Smooth muscle cell (in vitro differentiated cells): ENCODE data around the gene TMEM41A. TPM values are rescaled to one million over a fixed set of nuclear protein-coding genes. Genes with fewer than 3 reads are reported as not detected.
A peak's percentile ranks its signal among the peaks of the same experiment; 100 is the strongest.

Source experiments
- DNase-seq: peaks from one replicate; lab custom pipeline; 2025; ENCODE audit not compliant: unreplicated experiment; lab: John Stamatoyannopoulos, UW
- H2AFZ ChIP-seq: fragments of 200-600 bp; sonication (generic); 2 replicates; pipeline ENCODE4 v1.6.0; 2016; ENCODE audit warnings: antibody characterized with exemption, low read depth, mild to moderate bottlenecking
- H3F3A ChIP-seq: fragments of 200-600 bp; sonication (generic); 2 replicates; pipeline ENCODE4 v1.6.0; 2017; ENCODE audit warnings: antibody characterized with exemption, low read depth
- H3K27ac ChIP-seq: fragments of 200-600 bp; sonication (generic); 2 replicates; pipeline ENCODE4 v1.5.1; 2016; ENCODE audit warnings: low read depth, mild to moderate bottlenecking
- H3K27me3 ChIP-seq: fragments of 200-600 bp; sonication (generic); 2 replicates; pipeline ENCODE4 v1.6.1; 2016; ENCODE audit warnings: low read depth, mild to moderate bottlenecking
- H3K36me3 ChIP-seq: fragments of 200-600 bp; sonication (generic); 2 replicates; pipeline ENCODE4 v1.5.1; 2016; ENCODE audit warnings: low read depth
- H3K4me1 ChIP-seq: fragments of 200-600 bp; sonication (generic); 2 replicates; pipeline ENCODE4 v1.5.1; 2016; ENCODE audit warnings: low read depth
- H3K4me2 ChIP-seq: fragments of 200-600 bp; sonication (generic); 2 replicates; pipeline ENCODE4 v1.6.0; 2016; ENCODE audit warnings: mild to moderate bottlenecking
- H3K4me3 ChIP-seq: fragments of 200-600 bp; sonication (generic); 2 replicates; pipeline ENCODE4 v1.5.1; 2016; ENCODE audit warnings: mild to moderate bottlenecking
- H3K79me2 ChIP-seq: fragments of 200-600 bp; sonication (generic); 2 replicates; pipeline ENCODE4 v1.6.0; 2016; ENCODE audit warnings: low read depth, mild to moderate bottlenecking
- H3K9ac ChIP-seq: fragments of 200-600 bp; sonication (generic); 2 replicates; pipeline ENCODE4 v1.6.0; 2016; ENCODE audit warnings: low read depth
- H3K9me3 ChIP-seq: fragments of 200-600 bp; sonication (generic); replicated peaks from 2 replicates; pipeline ENCODE4 v1.5.1; 2016; ENCODE audit warnings: low read depth
- H4K20me1 ChIP-seq: fragments of 200-600 bp; sonication (generic); 2 replicates; pipeline ENCODE4 v1.6.0; 2016; ENCODE audit warnings: low read depth
- CTCF ChIP-seq: fragments of 200-600 bp; sonication (generic); IDR thresholded peaks from 2 replicates; pipeline ENCODE4 v1.5.1; 2017; ENCODE audit warnings: borderline replicate concordance, mild to moderate bottlenecking, antibody characterized with exemption; ENCODE audit not compliant: insufficient read depth, poor library complexity, severe bottlenecking
- WGBS: methylation state at CpG from one replicate; pipeline ENCODE4 v1.1.7; 2016; ENCODE audit warnings: low lambda C conversion rate; 5-methylcytosine and 5-hydroxymethylcytosine counted together
- polyA plus RNA-seq: library from polyadenylated mRNA; unstranded; fragments of >200 nt; fragmentation: Nextera tagmentation; extraction: Ambion mirVana; gene quantifications from 2 replicates; pipeline ENCODE4 v1.2.1, GENCODE V29; 2016
- total RNA-seq: library from RNA; depleted of rRNA; stranded (reverse); fragments of >200 nt; gene quantifications from 2 replicates; pipeline ENCODE4 v1.2.3, GENCODE V29; 2014

The TMEM41A gene
- total RNA-seq (11.2 and 19.7 TPM in 2 replicates), polyA plus RNA-seq (21.3 and 30.1 TPM in 2 replicates)

DNA sequence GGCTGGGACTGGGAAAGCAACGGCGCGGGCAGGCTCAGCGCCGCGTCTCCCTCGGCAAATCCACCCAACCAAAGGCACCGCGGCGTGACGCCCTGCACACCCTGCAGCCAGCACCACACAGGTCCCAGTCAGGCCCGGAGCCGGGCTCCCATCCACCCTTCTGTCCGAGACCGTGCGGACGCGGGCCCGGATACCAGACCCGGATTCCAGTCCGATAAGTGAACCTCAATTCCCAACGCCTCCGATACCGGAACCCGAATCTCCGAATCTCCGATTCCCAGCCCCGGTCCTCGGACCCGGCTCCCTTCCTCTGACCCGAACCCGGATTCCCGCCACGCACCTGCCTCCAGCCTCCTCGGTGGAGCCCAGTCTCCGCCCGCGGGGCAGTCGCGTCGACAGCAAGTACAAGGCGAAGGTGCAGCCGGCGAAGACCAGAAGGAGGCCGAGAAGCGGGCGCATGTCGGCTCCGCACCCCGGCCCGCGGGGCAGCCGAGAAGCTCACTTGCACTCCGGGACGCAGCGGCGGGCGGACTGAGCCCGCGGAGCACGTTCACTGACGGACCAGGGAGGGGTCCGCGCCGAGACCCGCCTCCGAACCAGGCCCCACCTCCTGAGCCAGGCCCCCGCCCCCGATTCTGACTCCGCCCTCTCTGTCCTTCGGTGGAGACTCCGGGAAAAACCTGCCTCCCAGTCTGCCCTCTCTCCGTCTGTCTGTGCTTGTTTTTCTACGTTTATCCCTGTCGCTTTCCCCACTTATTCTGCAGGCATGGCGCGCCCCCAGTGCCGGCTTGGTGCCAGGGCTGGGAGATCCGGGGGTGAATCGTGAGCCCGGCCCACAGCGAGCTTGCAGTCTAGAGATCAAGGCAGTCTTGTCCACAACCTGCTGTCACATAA lies at the start of gene TMEM41A:
Gene TMEM41A (minus strand): TSS at position 533 of the 894 bp plus-strand sequence. CDS start 74 bp downstream, at position 459.
- WGBS, result under 1% methylated on average over 68 of the region's 82 CpGs

DNA sequence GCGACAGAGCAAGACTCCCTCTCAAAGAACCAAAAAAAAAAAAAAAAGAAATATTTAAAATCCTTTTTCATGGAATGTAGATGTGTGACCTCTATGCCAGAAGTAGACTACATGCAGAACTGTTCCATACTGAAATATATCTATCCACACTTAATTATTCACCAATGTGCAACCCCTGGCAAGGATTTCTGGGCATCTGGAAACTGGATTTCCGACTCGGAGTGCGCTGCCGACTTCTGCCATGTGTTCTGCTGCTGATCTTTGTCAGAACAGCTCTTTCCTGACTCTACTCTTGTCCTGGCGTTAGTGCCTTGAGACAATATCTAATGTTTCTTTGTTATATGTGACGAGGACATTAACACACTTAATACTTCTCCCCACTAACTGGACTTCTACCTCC lies 41.9 kb upstream of the TMEM41A start:
- H3K4me1 ChIP-seq, result no peaks in the 10 kb centered on the region
- H3K79me2 ChIP-seq, result no peaks in the 10 kb centered on the region
- H3K9ac ChIP-seq, result no peak overlapping the region
- no peak overlapping the region for H3K4me2 ChIP-seq
- no peaks in the 10 kb centered on the region for H3K27me3 ChIP-seq
- no peak overlapping the region for H3K27ac ChIP-seq
- no peak overlapping the region for H2AFZ ChIP-seq
- no peak for DNase-seq
- H4K20me1 ChIP-seq, result no peaks in the 10 kb centered on the region
- H3K9me3 ChIP-seq, result no peaks in the 10 kb centered on the region
- no peak overlapping the region for H3K4me3 ChIP-seq
- no peak for TF ChIP-seq CTCF
- no peaks in the 10 kb centered on the region for H3K36me3 ChIP-seq
- H3F3A ChIP-seq, result no peaks in the 10 kb centered on the region
- whole genome bisulfite sequencing, result 91% methylated on average over 7 of the region's 7 CpGs

More for the DNA sequence above, at the start of gene TMEM41A:
- peak; percentile 82 for DNase-seq
- Histone ChIP-seq H3K4me1 (peaks cover 8% of the 10 kb centered on the region), H2AFZ (peak within 1 kb of the TSS; percentile 87), H3K4me2 (peak within 1 kb of the TSS; percentile 99), H3K27me3 (no peaks in the 10 kb centered on the region), H3K27ac (peak within 1 kb of the TSS; percentile 40), H3F3A (no peaks in the 10 kb centered on the region), H3K4me3 (peak within 1 kb of the TSS; percentile 81), H3K79me2 (peaks cover 16% of the 10 kb centered on the region), H3K36me3 (no peaks in the 10 kb centered on the region), H3K9ac (peak within 1 kb of the TSS; percentile 75), H3K9me3 (no peaks in the 10 kb centered on the region), H4K20me1 (no peaks in the 10 kb centered on the region)
- TF ChIP-seq CTCF, result no peak

DNA sequence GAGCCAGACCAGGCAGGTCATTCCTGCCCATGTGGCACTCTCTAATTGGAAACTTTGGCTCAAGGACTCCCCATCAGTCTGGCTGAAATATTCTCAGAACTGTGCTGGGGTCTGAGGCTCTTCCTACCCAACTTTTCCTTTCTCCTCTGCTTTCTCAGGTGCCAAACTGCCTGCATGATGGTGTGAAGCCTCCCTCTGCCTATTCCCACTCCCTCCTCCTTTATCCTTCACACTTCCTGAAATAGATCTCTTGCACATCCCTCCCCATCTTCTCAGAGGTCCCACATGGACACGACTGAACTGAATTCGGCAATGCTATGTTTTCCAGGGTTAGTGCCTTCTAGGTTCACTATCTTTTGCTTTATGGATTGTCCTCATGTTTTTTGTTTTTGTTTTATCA lies 41.1 kb upstream of the TMEM41A start:
- Histone ChIP-seq H3K4me1 (no peaks in the 10 kb centered on the region), H3K79me2 (no peaks in the 10 kb centered on the region), H3F3A (no peaks in the 10 kb centered on the region), H3K27ac (no peak overlapping the region), H2AFZ (no peak overlapping the region), H4K20me1 (no peaks in the 10 kb centered on the region), H3K36me3 (no peaks in the 10 kb centered on the region), H3K27me3 (no peaks in the 10 kb centered on the region), H3K4me3 (no peak overlapping the region), H3K4me2 (no peak overlapping the region), H3K9ac (no peak overlapping the region), H3K9me3 (no peaks in the 10 kb centered on the region)
- TF ChIP-seq CTCF, result no peak
- 82% methylated on average over 2 of the region's 2 CpGs for WGBS
- DNase-seq, result no peak
